ENCODE results near the gene GLOD5.
"Not testable (repeated sequence)": the region's sequence is repeated elsewhere in the genome, so short reads cannot be mapped to it uniquely, and the experiment has no call there.

Gene GLOD5

DNA sequence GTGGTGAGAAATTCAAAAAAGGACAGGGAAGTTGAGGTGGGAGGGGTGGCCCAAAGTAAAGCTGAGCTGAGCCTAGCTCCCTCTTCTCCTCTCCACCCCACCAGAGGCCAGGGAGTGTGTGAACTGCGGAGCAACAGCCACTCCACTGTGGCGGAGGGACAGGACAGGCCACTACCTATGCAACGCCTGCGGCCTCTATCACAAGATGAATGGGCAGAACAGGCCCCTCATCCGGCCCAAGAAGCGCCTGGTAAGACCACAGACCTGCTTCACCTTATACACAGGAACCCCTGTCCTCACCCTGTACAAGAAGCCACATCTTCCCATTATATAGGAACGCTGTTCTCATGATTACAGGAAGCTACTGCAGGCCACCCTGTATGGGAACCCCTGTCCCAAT, 30.7 kb downstream of the GLOD5 start:
- no peak overlapping the region for H3K4me3 ChIP-seq (ENCODE audit: low read depth, low read length)

DNA sequence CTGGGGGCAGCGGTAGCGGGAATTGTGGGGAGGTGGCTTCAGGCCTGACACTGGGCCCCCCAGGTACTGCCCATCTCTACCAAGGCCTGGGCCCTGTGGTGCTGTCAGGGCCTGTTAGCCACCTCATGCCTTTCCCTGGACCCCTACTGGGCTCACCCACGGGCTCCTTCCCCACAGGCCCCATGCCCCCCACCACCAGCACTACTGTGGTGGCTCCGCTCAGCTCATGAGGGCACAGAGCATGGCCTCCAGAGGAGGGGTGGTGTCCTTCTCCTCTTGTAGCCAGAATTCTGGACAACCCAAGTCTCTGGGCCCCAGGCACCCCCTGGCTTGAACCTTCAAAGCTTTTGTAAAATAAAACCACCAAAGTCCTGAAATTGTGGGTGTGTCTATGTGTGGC, 32.4 kb downstream of the GLOD5 start:
- no peak overlapping the region for H3K4me3 ChIP-seq (ENCODE audit: low read depth, low read length)

DNA sequence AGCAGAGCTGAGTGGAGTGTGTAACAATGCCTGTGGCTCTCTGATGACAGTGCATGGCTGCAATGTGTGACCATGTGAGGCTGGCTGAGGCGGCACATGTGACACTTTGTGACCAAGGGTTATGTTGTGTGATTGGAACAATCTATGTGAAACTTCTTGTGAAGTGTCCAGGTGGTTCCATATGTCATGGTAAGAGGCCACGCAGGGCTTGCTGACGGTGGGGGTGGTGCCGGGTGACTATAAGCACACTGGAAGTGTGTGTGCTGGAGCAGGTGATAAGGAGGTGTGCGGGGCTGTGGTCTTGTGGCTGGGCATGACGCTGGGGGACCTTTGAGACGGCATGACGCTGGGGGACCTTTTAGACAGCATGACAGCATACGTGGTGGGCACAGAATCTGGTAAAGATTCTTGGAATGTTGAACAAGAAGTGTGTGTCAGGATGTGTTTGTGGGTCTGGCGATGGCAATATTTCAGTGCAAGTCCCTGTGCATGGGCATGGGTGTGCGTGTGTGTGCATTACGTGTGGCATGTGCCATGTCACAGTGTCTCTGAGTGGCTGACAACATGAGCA, 32.9 kb downstream of the GLOD5 start:
- no peak overlapping the region for H3K4me3 ChIP-seq (ENCODE audit: low read depth, low read length)

DNA sequence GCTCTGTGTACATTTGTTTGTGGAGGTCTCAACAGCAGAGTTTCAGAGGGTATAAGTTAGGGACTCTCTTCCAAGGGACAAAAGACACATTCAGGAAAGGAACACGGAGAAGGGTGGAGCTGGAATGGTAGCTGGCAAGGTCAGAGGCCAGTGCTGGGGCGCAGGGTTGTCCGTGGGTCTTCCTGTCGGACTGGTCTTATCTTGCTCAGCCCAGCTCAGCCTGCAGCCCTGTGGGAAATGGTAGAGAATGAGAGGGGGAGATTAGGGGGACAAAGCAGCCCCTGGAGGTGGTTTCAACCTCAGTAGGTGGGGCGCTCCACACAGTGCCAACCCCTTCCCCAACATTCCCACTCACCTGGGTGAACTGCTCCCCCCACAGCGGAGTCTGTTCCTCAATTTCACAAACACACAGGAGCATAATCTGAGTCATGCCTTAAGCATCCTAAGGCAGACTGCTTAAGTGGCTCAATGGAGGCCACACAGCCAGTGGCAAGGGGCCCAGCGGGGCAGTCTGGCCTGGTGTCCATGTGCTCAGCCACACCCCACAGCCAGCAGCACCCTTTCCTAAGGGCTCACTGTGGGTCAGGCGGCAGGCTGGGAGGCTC, 33.5 kb downstream of the GLOD5 start:
- H3K4me3 ChIP-seq (ENCODE audit: low read depth, low read length), result no peak overlapping the region

- H3K4me3 ChIP-seq (ENCODE audit: low read depth, low read length), result no peak overlapping the region
These were observed 36.8 kb downstream of the GLOD5 start for GRCh38 chrX:48798318-48798717.

DNA sequence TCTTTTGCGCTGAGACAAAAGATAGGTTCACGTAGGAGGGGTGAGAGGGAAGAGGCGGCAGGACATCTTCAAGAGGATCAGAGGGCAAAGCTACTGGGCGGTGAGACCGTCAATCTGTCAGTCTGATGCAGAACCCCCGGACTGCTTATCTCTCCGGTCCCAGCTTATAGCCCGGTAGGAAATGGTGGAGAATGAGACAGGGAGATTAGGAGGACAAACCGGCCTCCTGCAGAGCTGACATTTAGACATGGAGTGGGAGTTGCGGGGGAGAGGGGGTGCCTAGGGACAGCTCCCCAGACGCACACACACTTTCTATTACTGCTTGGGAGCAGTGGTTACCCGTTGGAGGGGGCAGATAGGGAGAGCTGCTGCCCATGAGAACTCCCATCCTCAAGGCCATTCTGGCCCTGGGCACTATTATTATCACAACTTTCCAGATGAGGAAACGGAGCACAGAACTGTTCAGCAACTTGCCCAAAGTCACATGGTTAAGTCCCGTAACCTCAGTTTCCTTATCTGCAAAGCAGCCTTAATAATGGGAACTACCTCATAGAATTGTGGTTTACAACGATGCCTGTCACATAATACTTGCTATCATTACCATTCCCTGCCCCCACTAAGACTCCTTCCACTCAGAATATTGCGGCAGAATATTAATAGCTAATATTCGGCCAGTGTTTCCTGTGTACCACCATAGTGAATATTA, 39.2 kb downstream of the GLOD5 start:
- peak overlapping the region; percentile 78 for H3K4me3 ChIP-seq (ENCODE audit: low read depth, low read length)

GRCh38 chrX:48801280-48802088, 39.9 kb downstream of the GLOD5 start, which contains the start of gene HDAC6:
HDAC6 (plus strand) TSS chrX:48802067; CDS start chrX:48802693, 626 bp downstream.
- H3K4me3 ChIP-seq (ENCODE audit: low read depth, low read length), result peak within 1 kb of the TSS; percentile 78

DNA sequence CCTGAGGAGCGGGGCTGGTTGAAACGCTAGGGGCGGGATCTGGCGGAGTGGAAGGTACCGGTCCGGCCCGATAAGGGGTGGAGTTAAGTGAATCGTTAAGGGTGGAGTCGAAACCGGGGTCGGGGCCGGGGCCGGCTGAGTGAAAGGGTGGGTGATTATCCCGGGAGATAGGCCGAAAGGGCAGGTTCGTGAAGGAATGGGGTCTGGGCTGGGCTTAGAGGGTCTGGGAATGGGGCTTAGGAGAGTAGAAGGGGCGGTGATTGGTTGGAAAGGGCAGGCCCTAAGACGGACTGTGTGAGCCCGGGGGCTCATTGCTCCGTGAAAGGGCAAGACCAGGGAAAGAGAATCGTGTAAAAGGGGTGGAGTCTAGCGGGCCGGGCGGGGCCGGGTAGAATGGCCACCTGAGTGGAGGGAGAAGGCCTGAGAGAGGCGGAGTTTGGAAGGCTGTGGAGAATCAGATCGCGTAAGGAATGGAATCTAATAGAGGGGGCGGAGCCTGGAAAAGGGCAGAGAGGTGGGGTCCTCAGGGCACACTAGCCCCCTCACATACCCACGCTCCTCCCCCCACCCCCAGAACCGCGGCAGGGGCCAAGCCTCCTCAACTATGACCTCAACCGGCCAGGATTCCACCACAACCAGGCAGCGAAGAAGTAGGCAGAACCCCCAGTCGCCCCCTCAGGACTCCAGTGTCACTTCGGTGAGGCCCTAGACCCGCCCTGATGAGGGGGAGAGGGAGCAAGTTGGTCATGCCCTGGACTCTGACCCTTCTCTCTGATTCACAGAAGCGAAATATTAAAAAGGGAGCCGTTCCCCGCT, 40.8 kb downstream of the GLOD5 start:
- H3K4me3 ChIP-seq (ENCODE audit: low read depth, low read length), result peak overlapping the region; percentile 55

DNA sequence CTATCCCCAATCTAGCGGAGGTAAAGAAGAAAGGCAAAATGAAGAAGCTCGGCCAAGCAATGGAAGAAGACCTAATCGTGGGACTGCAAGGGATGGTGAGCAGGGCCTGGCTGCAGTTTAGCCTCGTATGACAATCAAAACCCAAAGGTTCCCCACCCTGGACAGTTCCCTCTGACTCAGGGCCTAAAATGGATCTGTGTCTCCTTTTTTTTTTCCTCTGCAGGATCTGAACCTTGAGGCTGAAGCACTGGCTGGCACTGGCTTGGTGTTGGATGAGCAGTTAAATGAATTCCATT, 41.3 kb downstream of the GLOD5 start:
- peak overlapping the region; percentile 55 for H3K4me3 ChIP-seq (ENCODE audit: low read depth, low read length)

GRCh38 chrX:48806081-48806480, 44.5 kb downstream of the GLOD5 start:
- no peak overlapping the region for H3K4me3 ChIP-seq (ENCODE audit: low read depth, low read length)

- no peak overlapping the region for H3K4me3 ChIP-seq (ENCODE audit: low read depth, low read length)
These were observed 52.1 kb downstream of the GLOD5 start for GRCh38 chrX:48813644-48814043.

DNA sequence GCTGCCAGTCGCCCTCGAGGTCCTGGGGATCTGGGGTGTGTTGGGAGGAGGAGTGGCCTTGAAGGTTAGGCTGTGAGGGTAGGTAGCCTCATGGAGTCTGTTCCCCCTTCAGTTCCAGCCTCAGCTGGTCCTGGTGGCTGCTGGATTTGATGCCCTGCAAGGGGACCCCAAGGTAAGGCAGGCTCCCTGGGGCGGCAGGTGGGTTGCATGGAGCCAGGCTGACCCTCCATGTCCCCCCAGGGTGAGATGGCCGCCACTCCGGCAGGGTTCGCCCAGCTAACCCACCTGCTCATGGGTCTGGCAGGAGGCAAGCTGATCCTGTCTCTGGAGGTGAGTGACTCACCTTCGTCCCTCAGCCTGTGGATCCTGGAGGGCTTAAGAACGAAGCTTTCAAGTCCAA, 53.2 kb downstream of the GLOD5 start:
- H3K4me3 ChIP-seq (ENCODE audit: low read depth, low read length), result no peak overlapping the region

- H3K4me3 ChIP-seq (ENCODE audit: low read depth, low read length), result no peak overlapping the region
These were observed 53.7 kb downstream of the GLOD5 start for GRCh38 chrX:48815266-48815665.

GRCh38 chrX:48816014-48816810, 54.7 kb downstream of the GLOD5 start:
- H3K4me3 ChIP-seq (ENCODE audit: low read depth, low read length), result no peak overlapping the region

- H3K4me3 ChIP-seq (ENCODE audit: low read depth, low read length), result no peak overlapping the region
These were observed 56.6 kb downstream of the GLOD5 start for GRCh38 chrX:48818098-48818497.

DNA sequence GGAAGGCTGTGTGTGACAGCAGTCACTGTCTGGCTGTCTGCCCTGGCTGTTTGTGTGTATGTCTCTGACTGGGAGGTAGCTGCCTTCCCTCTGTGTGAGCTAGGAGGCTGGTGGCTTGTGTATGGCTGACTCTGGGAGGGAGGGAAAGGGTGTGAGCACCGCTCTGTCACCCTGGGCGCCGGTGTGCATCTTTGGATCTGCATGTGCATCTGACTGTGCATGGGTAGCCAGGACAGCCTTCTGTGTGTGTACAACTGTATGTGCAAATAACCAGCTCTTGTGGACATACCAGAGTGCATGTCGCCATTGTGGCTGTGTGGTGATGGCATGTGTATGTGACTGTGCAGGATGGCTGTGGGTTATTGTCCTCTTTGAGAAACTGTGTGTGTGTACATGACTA, 57.3 kb downstream of the GLOD5 start:
- H3K4me3 ChIP-seq (ENCODE audit: low read depth, low read length), result no peak overlapping the region

DNA sequence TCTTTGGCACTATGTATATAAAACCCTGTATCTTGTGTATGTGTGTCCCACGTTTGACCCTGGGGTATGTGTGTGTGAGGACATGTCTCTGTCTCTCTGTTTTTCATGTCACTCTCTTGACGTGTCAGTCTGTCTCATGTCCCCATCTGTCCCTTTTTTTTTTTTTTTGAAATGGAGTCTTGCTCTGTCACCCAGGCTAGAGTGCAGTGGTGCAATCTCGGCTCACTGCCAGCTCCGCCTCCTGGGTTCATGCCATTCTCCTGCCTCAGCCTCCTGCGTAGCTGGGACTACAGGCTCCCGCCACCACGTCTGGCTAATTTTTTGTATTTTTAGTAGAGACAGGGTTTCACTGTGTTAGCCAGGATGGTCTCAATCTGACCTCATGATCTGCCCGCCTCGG, 57.8 kb downstream of the GLOD5 start:
- H3K4me3 ChIP-seq (ENCODE audit: low read depth, low read length), result not testable (repeated sequence)

DNA sequence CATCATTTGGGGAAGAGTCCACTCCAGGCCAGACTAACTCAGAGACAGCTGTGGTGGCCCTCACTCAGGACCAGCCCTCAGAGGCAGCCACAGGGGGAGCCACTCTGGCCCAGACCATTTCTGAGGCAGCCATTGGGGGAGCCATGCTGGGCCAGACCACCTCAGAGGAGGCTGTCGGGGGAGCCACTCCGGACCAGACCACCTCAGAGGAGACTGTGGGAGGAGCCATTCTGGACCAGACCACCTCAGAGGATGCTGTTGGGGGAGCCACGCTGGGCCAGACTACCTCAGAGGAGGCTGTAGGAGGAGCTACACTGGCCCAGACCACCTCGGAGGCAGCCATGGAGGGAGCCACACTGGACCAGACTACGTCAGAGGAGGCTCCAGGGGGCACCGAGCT, 61.5 kb downstream of the GLOD5 start:
- no peak overlapping the region for H3K4me3 ChIP-seq (ENCODE audit: low read depth, low read length)
